H9 (cell line): ENCODE measurements around the gene SYNPO2. TPM values are rescaled to one million over a fixed set of nuclear protein-coding genes. Genes with fewer than 3 reads are reported as not detected.

Source experiments
- DNase-seq: peaks from one replicate; pipeline ENCODE4 v3.0.0-alpha.2; 2017
- H2AFZ ChIP-seq: one replicate; pipeline ENCODE4 v1.6.1; 2013; ENCODE audit warnings: mild to moderate bottlenecking, low read length, control low read depth, moderate library complexity
- H2AK5ac ChIP-seq: 2 replicates; pipeline ENCODE4 v1.6.1; 2013; ENCODE audit warnings: low read length, control low read depth, mixed read lengths; ENCODE audit not compliant: insufficient read length
- H2BK120ac ChIP-seq: one replicate; pipeline ENCODE4 v1.6.1; 2013; ENCODE audit warnings: low read depth, mild to moderate bottlenecking, low read length, control low read depth, inconsistent platforms; ENCODE audit not compliant: poor library complexity, severe bottlenecking
- H2BK12ac ChIP-seq: 2 replicates; pipeline ENCODE4 v1.6.1; 2013; ENCODE audit warnings: low read length, control low read depth, mixed read lengths, low read depth; ENCODE audit not compliant: insufficient read length
- H2BK15ac ChIP-seq: 2 replicates; pipeline ENCODE4 v1.6.1; 2013; ENCODE audit warnings: low read depth, low read length, control low read depth
- H2BK20ac ChIP-seq: one replicate; pipeline ENCODE4 v1.6.1; 2013; ENCODE audit warnings: low read depth, mild to moderate bottlenecking, low read length, control low read depth, inconsistent platforms; ENCODE audit not compliant: poor library complexity, severe bottlenecking
- H2BK5ac ChIP-seq: 2 replicates; pipeline ENCODE4 v1.6.1; 2013; ENCODE audit warnings: low read length, control low read depth, mixed read lengths; ENCODE audit not compliant: insufficient read length
- H3K14ac ChIP-seq: 2 replicates; pipeline ENCODE4 v1.6.1; 2013; ENCODE audit warnings: low read length, control low read depth; ENCODE audit not compliant: insufficient read depth
- H3K18ac ChIP-seq: 2 replicates; pipeline ENCODE4 v1.6.1; 2013; ENCODE audit warnings: low read depth, mild to moderate bottlenecking, mixed read lengths, low read length, control low read depth; ENCODE audit not compliant: insufficient read length
- H3K23ac ChIP-seq: 2 replicates; pipeline ENCODE4 v1.6.1; 2013; ENCODE audit warnings: low read length, control low read depth, mixed read lengths, low read depth; ENCODE audit not compliant: insufficient read length
- H3K23me2 ChIP-seq: 2 replicates; pipeline ENCODE4 v1.6.1; 2013; ENCODE audit warnings: low read depth, mild to moderate bottlenecking, mixed read lengths, low read length, control low read depth; ENCODE audit not compliant: insufficient read length, poor library complexity, severe bottlenecking
- H3K27ac ChIP-seq: 2 replicates; pipeline ENCODE4 v1.5.1; 2013; ENCODE audit warnings: low read length, control low read depth, mixed read lengths, low read depth; ENCODE audit not compliant: insufficient read length
- H3K27me3 ChIP-seq: 2 replicates; pipeline ENCODE4 v1.6.1; 2013; ENCODE audit warnings: low read length, control low read depth, inconsistent platforms; ENCODE audit not compliant: insufficient read depth
- H3K4ac ChIP-seq: 2 replicates; pipeline ENCODE4 v1.6.1; 2013; ENCODE audit warnings: low read depth, mild to moderate bottlenecking, control low read depth, inconsistent platforms, low read length, moderate library complexity
- H3K4me1 ChIP-seq: 2 replicates; pipeline ENCODE4 v1.6.1; 2013; ENCODE audit warnings: low read length, control low read depth, inconsistent platforms; ENCODE audit not compliant: insufficient read depth
- H3K4me2 ChIP-seq: 2 replicates; pipeline ENCODE4 v1.6.1; 2013; ENCODE audit warnings: low read length, control low read depth, mixed read lengths; ENCODE audit not compliant: insufficient read length, insufficient read depth
- H3K56ac ChIP-seq: 2 replicates; pipeline ENCODE4 v1.6.1; 2013; ENCODE audit warnings: low read depth, mild to moderate bottlenecking, mixed read lengths, low read length, control low read depth; ENCODE audit not compliant: insufficient read length
- H3K79me1 ChIP-seq: 2 replicates; pipeline ENCODE4 v1.6.1; 2013; ENCODE audit warnings: low read depth, mild to moderate bottlenecking, moderate library complexity, low read length, control low read depth, inconsistent platforms; ENCODE audit not compliant: insufficient read depth, poor library complexity, severe bottlenecking
- H3K79me2 ChIP-seq: 2 replicates; pipeline ENCODE4 v1.6.1; 2013; ENCODE audit warnings: low read length, control low read depth, inconsistent platforms; ENCODE audit not compliant: insufficient read depth
- H3K9ac ChIP-seq: 2 replicates; pipeline ENCODE4 v1.6.1; 2013; ENCODE audit warnings: low read length, control low read depth, mixed read lengths; ENCODE audit not compliant: insufficient read length; ENCODE audit errors: extremely low read depth
- H3K9me3 ChIP-seq: one replicate; pipeline ENCODE4 v1.6.1; 2013; ENCODE audit warnings: low read depth, low read length, inconsistent platforms; ENCODE audit not compliant: control insufficient read depth
- H3T11ph ChIP-seq: one replicate; pipeline ENCODE4 v1.6.1; 2013; ENCODE audit warnings: mild to moderate bottlenecking, low read length, control low read depth, inconsistent platforms
- H4K20me1 ChIP-seq: one replicate; pipeline ENCODE4 v1.6.1; 2013; ENCODE audit not compliant: control insufficient read depth, insufficient read length, insufficient read depth
- H4K5ac ChIP-seq: 2 replicates; pipeline ENCODE4 v1.6.1; 2013; ENCODE audit warnings: low read depth, mild to moderate bottlenecking, mixed read lengths, low read length, control low read depth; ENCODE audit not compliant: insufficient read length
- H4K8ac ChIP-seq: replicated peaks from 2 replicates; pipeline ENCODE4 v1.6.1; 2013; ENCODE audit warnings: low read length, control low read depth, mixed read lengths, low read depth; ENCODE audit not compliant: insufficient read length
- H4K91ac ChIP-seq: 2 replicates; pipeline ENCODE4 v1.6.1; 2013; ENCODE audit warnings: low read depth, mild to moderate bottlenecking, moderate library complexity, mixed read lengths, low read length, control low read depth; ENCODE audit not compliant: insufficient read length
- H3K27ac Mint-ChIP-seq, 3 experiments: 2 replicates in 2 of 3; 3 replicates in 1 of 3; pipeline ENCODE4 v1.8.0; 2020 to 2021; ENCODE audit warnings: mixed read lengths in 3 of 3, mild to moderate bottlenecking in 1 of 3, moderate library complexity in 1 of 3
- H3K27me3 Mint-ChIP-seq: 2 replicates; pipeline ENCODE4 v1.8.0; 2021; ENCODE audit warnings: low read depth, mild to moderate bottlenecking, moderate library complexity, mixed read lengths
- H3K36me3 Mint-ChIP-seq, 3 experiments: 2 replicates in 2 of 3; 3 replicates in 1 of 3; pipeline ENCODE4 v1.8.0; 2020 to 2021; ENCODE audit warnings: low read depth in 3 of 3, mixed read lengths in 3 of 3; ENCODE audit not compliant: insufficient read depth in 1 of 3
- H3K4me1 Mint-ChIP-seq, 2 experiments: 2 replicates each; pipeline ENCODE4 v1.8.0; 2020; ENCODE audit warnings: mixed read lengths in 2 of 2
- H3K4me3 Mint-ChIP-seq, 2 experiments: 2 replicates in 1 of 2; 3 replicates in 1 of 2; pipeline ENCODE4 v1.8.0; 2020 to 2021; ENCODE audit warnings: mild to moderate bottlenecking in 2 of 2, mixed read lengths in 2 of 2, moderate library complexity in 1 of 2
- H3K9me3 Mint-ChIP-seq, 2 experiments: 2 replicates in 1 of 2; 3 replicates in 1 of 2; pipeline ENCODE4 v1.8.0; 2020; ENCODE audit warnings: mild to moderate bottlenecking in 2 of 2, mixed read lengths in 2 of 2, moderate library complexity in 1 of 2
- WGBS: extraction: QIAGEN DNeasy Blood & Tissue Kit; methylation state at CpG from one replicate; pipeline ENCODE4 v1.1.7; 2013; ENCODE audit warnings: missing lambda C conversion rate, low lambda C conversion rate, mixed read lengths; ENCODE audit not compliant: insufficient read length; ENCODE audit errors: extremely low coverage; 5-methylcytosine and 5-hydroxymethylcytosine counted together
- total RNA-seq: library from RNA; stranded (reverse); gene quantifications from 2 replicates; pipeline ENCODE4 v1.2.1, GENCODE V29; 2021
- TF ChIP-seq, protein P1 (sequence below): fragments of 200-600 bp; sonication (generic); conservative IDR thresholded peaks from 3 replicates; pipeline ENCODE4 v1.8.0; 2021; ENCODE audit warnings: antibody characterized with exemption, mild to moderate bottlenecking

The SYNPO2 gene
- total RNA-seq, 1 experiment from 2014 or later = 1.1 TPM

DNA sequence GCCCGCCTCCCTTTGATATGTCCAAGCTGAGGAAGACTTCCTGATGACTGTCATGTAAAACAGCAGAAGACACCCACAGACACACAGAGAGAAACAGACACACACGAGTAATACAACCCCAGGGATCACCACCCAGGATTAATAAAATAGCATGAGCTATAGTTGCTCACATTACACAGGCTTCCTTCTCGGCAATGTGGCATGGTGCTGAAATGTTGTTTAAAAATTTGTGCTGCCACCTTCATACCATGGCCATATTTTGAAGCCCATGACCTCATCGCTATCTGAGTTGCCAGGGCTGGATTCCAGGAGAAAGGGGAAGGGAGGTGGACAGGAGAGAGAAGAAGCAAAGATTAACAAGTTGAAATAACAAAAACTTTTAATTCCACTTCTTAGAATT, 111.7 kb downstream of the SYNPO2 start:
- no peak overlapping the region for H3K14ac ChIP-seq
- H3K9me3 ChIP-seq = no peaks in the 10 kb centered on the region
- H3K79me2 ChIP-seq = no peaks in the 10 kb centered on the region
- H3K36me3 Mint-ChIP-seq = no peaks in the 10 kb centered on the region
- H3K4me3 Mint-ChIP-seq = no peak overlapping the region
- H2BK5ac ChIP-seq = no peak overlapping the region
- no peak overlapping the region for H2AFZ ChIP-seq
- no peak overlapping the region for H3K23ac ChIP-seq
- peaks cover 18 to 29% of the 10 kb centered on the region in 2 experiments for H3K4me1 Mint-ChIP-seq
- H3K27me3 Mint-ChIP-seq = no peaks in the 10 kb centered on the region
- no CpG with 5 or more reads among the region's 4 CpGs for WGBS
- no peaks in the 10 kb centered on the region for H3K27me3 ChIP-seq
- H4K8ac ChIP-seq = no peak overlapping the region
- H2BK15ac ChIP-seq = no peak overlapping the region
- no peak for DNase-seq
- H4K20me1 ChIP-seq = no peaks in the 10 kb centered on the region
- H3K18ac ChIP-seq = no peak overlapping the region
- no peak overlapping the region for H3T11ph ChIP-seq
- no peaks in the 10 kb centered on the region for H3K79me1 ChIP-seq
- no peak overlapping the region for H3K56ac ChIP-seq
- no peak overlapping the region for H3K9ac ChIP-seq
- H2BK120ac ChIP-seq = no peak overlapping the region
- no peak overlapping the region for H3K4ac ChIP-seq
- H4K91ac ChIP-seq = no peak overlapping the region
- H2BK12ac ChIP-seq = no peak overlapping the region
- H4K5ac ChIP-seq = no peak overlapping the region
- peak overlapping the region in 1 of 3 experiments; percentile 5; a peak in 2 of 7 replicates for H3K27ac Mint-ChIP-seq
- H2BK20ac ChIP-seq = no peak overlapping the region
- TF ChIP-seq, protein P1, sequence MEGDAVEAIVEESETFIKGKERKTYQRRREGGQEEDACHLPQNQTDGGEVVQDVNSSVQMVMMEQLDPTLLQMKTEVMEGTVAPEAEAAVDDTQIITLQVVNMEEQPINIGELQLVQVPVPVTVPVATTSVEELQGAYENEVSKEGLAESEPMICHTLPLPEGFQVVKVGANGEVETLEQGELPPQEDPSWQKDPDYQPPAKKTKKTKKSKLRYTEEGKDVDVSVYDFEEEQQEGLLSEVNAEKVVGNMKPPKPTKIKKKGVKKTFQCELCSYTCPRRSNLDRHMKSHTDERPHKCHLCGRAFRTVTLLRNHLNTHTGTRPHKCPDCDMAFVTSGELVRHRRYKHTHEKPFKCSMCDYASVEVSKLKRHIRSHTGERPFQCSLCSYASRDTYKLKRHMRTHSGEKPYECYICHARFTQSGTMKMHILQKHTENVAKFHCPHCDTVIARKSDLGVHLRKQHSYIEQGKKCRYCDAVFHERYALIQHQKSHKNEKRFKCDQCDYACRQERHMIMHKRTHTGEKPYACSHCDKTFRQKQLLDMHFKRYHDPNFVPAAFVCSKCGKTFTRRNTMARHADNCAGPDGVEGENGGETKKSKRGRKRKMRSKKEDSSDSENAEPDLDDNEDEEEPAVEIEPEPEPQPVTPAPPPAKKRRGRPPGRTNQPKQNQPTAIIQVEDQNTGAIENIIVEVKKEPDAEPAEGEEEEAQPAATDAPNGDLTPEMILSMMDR = no peak
- H3K4me1 ChIP-seq = peaks cover 10% of the 10 kb centered on the region; the same call in 1 of the 2 replicates
- H3K27ac ChIP-seq = no peak overlapping the region
- no peaks in the 10 kb centered on the region for H3K9me3 Mint-ChIP-seq
- H3K23me2 ChIP-seq = no peaks in the 10 kb centered on the region
- no peak overlapping the region for H3K4me2 ChIP-seq
- H2AK5ac ChIP-seq = no peak overlapping the region
